Mucosa of rectum (tissue), 2 donors: ENCODE results near the gene PPFIBP1.

Experiments used
- H3K27ac ChIP-seq, 2 donors: one replicate each; pipeline ENCODE4 v1.7.0; 2013; ENCODE audit warnings: inconsistent platforms in 2 of 2, low read depth in 2 of 2, low read length in 2 of 2
- H3K27me3 ChIP-seq, 2 donors: one replicate each; pipeline ENCODE4 v1.7.0; 2013; ENCODE audit warnings: low read length in 2 of 2; ENCODE audit not compliant: control insufficient read depth in 2 of 2, insufficient read depth in 2 of 2
- H3K36me3 ChIP-seq, 2 donors: one replicate each; pipeline ENCODE4 v1.7.0; 2013; ENCODE audit warnings: low read length in 2 of 2; ENCODE audit not compliant: control insufficient read depth in 2 of 2, insufficient read depth in 2 of 2
- H3K4me1 ChIP-seq, 2 donors: one replicate each; pipeline ENCODE4 v1.7.0; 2013; ENCODE audit warnings: low read length in 2 of 2, mild to moderate bottlenecking in 1 of 2; ENCODE audit not compliant: control insufficient read depth in 2 of 2, insufficient read depth in 2 of 2
- H3K4me3 ChIP-seq, 2 donors: one replicate each; pipeline ENCODE4 v1.7.0; 2013; ENCODE audit warnings: low read length in 2 of 2
- H3K9ac ChIP-seq, 2 donors: one replicate each; pipeline ENCODE4 v1.7.0; 2013; ENCODE audit warnings: low read length in 2 of 2, low read depth in 1 of 2, mild to moderate bottlenecking in 1 of 2
- H3K9me3 ChIP-seq, 2 donors: one replicate each; pipeline ENCODE4 v1.7.0; 2013; ENCODE audit warnings: low read length in 2 of 2; ENCODE audit not compliant: control insufficient read depth in 2 of 2
- donor health status: healthy.
- donor health status: Normal muscosa, but diverticular disease.

Gene PPFIBP1

DNA sequence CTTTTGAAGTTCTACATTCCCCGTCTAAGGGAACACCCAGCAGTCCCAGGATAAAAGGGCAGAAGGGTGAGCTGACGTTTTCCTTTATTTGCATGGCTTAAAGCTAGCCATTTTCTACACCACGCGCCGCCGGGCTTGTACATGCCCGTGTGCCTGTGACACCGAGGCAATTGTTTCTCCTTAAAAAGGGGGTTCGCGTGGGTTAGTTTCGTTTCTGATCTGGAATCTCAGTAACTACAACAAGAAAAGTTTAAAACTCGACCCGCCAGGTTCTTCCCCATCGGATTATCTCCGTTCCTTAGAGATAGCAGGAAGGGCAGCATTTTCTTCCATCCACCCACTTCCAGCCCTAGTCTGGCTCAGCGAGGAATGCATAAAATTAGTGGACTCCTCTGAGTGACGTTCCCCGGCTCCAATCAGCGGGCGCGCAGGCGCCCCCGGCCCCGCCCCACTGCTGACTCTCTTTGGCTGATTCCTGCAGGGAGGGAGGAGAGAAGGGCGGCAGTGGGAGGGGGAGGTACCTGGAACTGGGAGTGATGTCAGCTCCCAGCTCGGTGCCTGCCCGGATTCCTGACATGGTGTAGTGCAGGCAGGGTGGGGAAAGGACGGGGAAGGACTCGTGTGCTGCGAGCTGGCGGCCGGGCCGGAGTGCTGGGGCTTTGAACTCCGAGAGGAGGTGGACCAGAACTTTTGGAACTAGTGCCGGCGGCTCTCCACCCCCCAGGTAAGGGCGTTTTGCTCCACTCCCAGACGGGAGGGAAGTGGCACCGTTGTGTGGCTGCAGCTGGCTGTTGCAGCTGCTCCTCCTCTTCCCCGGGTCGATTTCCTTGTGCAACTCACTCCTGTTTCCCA is at the start of gene PPFIBP1:
TSS of gene PPFIBP1 (plus strand) at position 565 of the 852 bp plus-strand sequence. CDS start 109,191 bp downstream, outside the sequence.
- no peaks in the 10 kb centered on the region for H3K9me3 ChIP-seq
- peaks cover 0 to 6% of the 10 kb centered on the region in 2 donors for H3K4me1 ChIP-seq
- H3K36me3 ChIP-seq = no peaks in the 10 kb centered on the region

DNA sequence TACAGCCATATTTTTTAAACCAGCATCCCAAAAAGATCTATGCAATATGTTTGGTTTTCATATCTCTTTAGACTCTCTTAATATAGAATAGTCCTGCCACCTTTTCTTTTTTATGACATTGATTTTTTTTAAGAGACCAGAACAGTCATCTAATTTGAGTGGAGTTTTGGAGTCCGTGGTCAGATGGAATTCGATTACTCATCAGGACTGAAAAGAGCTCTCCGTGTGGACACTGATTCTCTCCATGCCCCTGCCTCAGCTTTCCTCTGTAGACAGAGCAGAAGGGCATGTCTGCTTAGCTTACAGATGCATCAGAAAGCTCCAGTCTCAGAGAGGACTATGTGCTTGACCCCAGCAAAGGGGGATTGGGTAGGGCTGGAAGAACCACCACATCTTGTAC is 49.7 kb upstream of the PPFIBP1 start:
- Histone ChIP-seq H3K9me3 (peaks cover 2 to 9% of the 10 kb centered on the region in 2 donors), H3K4me3 (no peak overlapping the region), H3K9ac (no peak overlapping the region), H3K27ac (no peak overlapping the region), H3K36me3 (no peaks in the 10 kb centered on the region), H3K27me3 (no peaks in the 10 kb centered on the region), H3K4me1 (peaks cover 0 to 2% of the 10 kb centered on the region in 2 donors)

More for the DNA sequence above, at the start of gene PPFIBP1:
- Histone ChIP-seq H3K4me3 (peak within 1 kb of the TSS; percentile 87 to 94), H3K9ac (peak within 1 kb of the TSS; percentile 85 to 92), H3K27me3 (peaks cover 0 to 2% of the 10 kb centered on the region in 2 donors), H3K27ac (peak within 1 kb of the TSS; percentile 90)

DNA sequence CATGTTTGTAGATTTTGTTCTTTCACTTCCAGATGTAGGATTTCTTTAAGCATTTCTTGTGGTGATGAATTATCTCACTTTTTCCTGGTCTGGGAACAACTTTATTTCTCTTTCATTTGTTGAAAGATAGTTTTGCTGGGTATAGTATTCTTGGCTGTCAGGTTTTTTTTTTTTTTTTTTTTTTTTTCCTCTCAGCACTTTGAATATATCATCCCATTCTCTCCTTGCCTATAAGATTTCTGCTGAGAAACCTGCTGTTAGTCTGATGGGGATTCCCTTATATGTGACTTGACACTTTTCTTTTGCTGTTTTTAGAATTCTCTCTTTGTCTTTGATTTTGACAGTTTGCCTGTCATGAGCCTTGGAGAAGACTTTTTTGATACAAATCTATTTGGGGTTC is 47.0 kb upstream of the PPFIBP1 start:
- H3K9me3 ChIP-seq = peaks cover 2 to 9% of the 10 kb centered on the region in 2 donors
- no peak overlapping the region for H3K4me3 ChIP-seq
- H3K27ac ChIP-seq = no peak overlapping the region
- no peaks in the 10 kb centered on the region for H3K27me3 ChIP-seq
- H3K9ac ChIP-seq = no peak overlapping the region
- H3K36me3 ChIP-seq = no peaks in the 10 kb centered on the region
- no peaks in the 10 kb centered on the region for H3K4me1 ChIP-seq

DNA sequence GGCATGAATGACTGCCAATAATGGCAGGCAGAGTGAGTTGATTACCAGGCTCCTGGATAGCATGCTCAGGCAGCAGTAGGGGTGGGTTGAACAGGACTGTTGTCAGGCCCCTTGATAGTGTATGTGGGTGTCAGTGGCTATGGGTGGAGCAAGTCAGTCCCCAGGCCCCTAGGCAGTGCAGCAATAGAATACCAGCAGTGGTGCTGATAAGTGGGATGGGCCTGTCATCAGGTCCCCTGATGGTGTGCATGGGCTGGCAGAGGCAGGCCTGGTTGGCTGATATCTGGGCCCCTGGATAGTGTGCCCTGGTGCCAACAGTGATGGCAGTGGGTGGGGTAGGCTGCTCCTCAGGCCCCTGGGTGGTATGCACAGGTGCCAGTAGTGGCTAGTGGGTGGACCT is 45.1 kb upstream of the PPFIBP1 start:
- peaks cover 2 to 9% of the 10 kb centered on the region in 2 donors for H3K9me3 ChIP-seq
- H3K27me3 ChIP-seq = no peaks in the 10 kb centered on the region
- H3K4me3 ChIP-seq = no peak overlapping the region
- no peak overlapping the region for H3K27ac ChIP-seq
- no peaks in the 10 kb centered on the region for H3K36me3 ChIP-seq
- no peaks in the 10 kb centered on the region for H3K4me1 ChIP-seq
- no peak overlapping the region for H3K9ac ChIP-seq

DNA sequence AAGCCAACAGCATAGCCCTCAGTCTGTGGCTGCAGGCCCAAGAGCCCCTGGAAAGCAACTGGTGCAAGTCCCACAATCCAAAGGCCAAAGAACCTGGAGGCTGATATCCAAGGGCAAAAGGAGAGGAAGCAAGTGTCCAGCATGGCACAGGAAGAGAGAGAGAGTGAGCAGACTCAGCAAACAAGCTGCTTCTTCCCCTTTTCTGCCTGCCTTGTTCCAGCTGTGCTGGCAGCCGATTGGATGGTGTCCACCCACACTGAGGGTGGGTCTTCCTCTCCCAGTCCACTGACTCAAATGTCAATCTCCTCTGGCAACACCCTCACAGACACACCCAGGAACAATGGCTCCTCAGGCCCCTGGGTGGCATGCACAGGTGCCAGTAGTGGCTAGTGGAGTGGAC is 44.0 kb upstream of the PPFIBP1 start:
- Histone ChIP-seq H3K9me3 (peaks cover 2 to 9% of the 10 kb centered on the region in 2 donors), H3K4me1 (no peaks in the 10 kb centered on the region), H3K4me3 (no peak overlapping the region), H3K9ac (no peak overlapping the region), H3K36me3 (no peaks in the 10 kb centered on the region), H3K27ac (no peak overlapping the region), H3K27me3 (no peaks in the 10 kb centered on the region)

DNA sequence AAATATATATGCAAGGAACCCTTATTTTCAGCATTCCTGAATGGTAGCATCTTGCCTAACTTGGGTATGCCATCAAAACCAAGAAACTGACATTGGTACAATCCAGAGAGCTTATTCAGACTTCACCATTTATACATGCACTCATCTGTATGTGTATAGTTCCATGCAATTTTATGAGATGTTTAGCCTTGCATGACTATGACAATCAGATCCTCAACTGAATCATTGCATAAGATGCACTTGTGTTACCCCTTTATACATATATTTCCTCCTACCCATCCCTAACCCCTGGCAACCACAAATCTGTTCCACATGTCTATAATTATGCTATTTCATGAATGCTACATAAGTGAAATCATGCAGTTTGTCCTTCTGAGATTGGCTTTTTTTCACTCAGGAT is 37.0 kb upstream of the PPFIBP1 start:
- no peak overlapping the region for H3K4me3 ChIP-seq
- no peaks in the 10 kb centered on the region for H3K36me3 ChIP-seq
- no peak overlapping the region for H3K27ac ChIP-seq
- no peak overlapping the region for H3K9ac ChIP-seq
- H3K4me1 ChIP-seq = no peaks in the 10 kb centered on the region
- H3K27me3 ChIP-seq = no peaks in the 10 kb centered on the region
- no peaks in the 10 kb centered on the region for H3K9me3 ChIP-seq

DNA sequence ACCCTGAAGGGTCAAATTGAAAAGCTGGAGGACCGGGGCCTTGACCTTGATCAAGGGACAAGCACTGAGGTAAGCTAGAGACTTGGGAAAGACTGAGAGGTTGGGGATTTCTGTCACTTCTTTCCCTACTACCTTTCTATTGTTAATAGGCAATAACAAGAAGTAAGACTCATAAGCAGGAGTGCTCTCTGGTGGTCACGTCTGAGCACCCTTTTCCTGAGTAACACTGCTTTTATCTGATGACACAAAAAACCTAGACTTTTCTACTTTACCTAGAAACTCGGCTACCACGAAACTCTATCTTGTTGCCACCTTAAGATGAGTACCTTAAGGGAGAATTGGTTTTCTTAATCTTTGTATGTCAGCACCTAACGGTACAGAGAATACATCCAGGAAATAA is 35.5 kb upstream of the PPFIBP1 start:
- no peaks in the 10 kb centered on the region for H3K36me3 ChIP-seq
- no peaks in the 10 kb centered on the region for H3K27me3 ChIP-seq
- H3K4me3 ChIP-seq = no peak overlapping the region
- no peak overlapping the region for H3K9ac ChIP-seq
- no peaks in the 10 kb centered on the region for H3K4me1 ChIP-seq
- H3K9me3 ChIP-seq = no peaks in the 10 kb centered on the region
- H3K27ac ChIP-seq = no peak overlapping the region

DNA sequence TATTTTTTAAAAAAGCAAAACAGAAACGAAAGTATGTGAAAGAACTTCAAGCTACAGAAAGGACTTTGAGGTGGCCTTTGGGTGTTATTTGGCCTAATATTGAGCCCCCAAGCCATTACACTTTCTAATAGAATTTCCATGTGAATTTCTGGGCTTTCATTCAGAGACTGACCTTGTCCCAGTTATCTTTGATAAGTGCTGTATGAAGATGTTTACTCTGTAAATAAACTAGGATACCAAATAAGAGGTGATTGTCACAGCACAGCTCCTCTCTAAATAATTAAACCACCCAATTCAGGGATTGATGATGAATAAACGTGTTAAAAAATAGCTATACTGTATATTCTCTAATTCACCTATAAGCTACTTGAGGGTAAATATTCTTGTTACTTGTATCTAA is 32.8 kb upstream of the PPFIBP1 start:
- Histone ChIP-seq H3K36me3 (no peaks in the 10 kb centered on the region), H3K27me3 (no peaks in the 10 kb centered on the region), H3K9ac (no peak overlapping the region), H3K27ac (no peak overlapping the region), H3K4me3 (no peak overlapping the region), H3K4me1 (no peaks in the 10 kb centered on the region), H3K9me3 (no peaks in the 10 kb centered on the region)

DNA sequence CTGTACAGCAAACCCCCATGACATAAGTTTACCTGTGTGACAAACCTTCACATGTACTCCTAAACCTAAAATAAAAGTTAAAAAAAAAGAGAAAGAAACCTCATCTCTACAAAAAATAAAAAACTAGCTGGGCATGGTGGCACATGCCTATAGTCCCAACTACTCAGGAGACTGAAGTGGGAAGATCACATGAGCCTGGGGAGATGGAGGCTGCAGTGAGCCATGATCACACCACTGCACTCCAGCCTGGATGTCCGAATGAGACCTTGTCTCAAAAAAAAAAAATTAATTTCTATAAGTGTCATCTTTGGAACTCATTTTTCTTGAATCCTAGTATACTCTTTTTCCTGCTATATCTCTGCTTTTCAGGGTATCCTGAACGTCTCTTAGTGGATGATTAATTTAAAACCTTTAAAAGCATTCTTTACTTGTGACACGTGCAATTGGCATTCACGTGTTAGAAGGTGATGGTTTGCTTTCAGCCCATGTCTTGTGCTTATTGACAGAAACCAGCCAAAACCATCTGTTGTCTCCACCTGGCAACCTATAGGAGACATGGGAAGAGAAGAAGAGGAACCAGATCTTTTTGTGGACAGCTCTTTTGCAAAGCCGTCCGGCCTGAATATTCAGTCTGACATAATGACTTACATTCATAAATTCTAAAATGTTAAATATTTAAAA is 30.6 kb upstream of the PPFIBP1 start:
- Histone ChIP-seq H3K27me3 (no peaks in the 10 kb centered on the region), H3K9me3 (no peaks in the 10 kb centered on the region), H3K4me3 (no peak overlapping the region), H3K36me3 (no peaks in the 10 kb centered on the region), H3K27ac (no peak overlapping the region), H3K4me1 (no peaks in the 10 kb centered on the region), H3K9ac (no peak overlapping the region)

DNA sequence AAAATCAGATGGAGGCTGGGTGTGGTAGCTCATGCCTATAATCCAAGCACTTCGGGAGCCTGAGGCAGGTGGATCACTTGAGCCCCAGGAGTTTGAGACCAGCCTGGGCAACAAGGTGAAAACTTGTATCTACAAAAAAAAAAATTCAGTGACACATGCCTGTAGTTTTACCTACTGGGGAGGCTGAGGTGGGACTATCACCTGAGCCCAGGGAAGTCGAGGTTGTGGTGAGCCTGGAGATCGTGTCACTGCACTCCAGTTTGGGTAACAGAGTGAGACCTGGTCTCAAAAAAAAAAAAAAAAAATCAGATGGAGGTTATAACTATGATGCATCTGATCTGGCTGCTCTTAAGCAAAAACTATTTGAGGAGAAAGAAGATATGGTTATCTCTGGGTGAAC is 26.6 kb upstream of the PPFIBP1 start:
- Histone ChIP-seq H3K9me3 (no peaks in the 10 kb centered on the region), H3K27ac (no peak overlapping the region), H3K36me3 (no peaks in the 10 kb centered on the region), H3K4me1 (no peaks in the 10 kb centered on the region), H3K9ac (no peak overlapping the region), H3K4me3 (no peak overlapping the region), H3K27me3 (no peaks in the 10 kb centered on the region)
